Activated naive CD4-positive, alpha-beta T cell treated with anti-CD3 and anti-CD28 coated beads, Interleukin-2, amount 10 ng/mL, durations not matched to agents 5 hours and 36 hours (primary cell): Measurements from ENCODE around the gene NTNG1. TPM values are rescaled to one million over a fixed set of nuclear protein-coding genes. Genes with fewer than 3 reads are reported as not detected.

Experiments
- total RNA-seq, 2 experiments: library from RNA; stranded (reverse); gene quantifications; one replicate each; pipeline ENCODE4 v1.2.3, GENCODE V29; 2021

The NTNG1 gene
- total RNA-seq = not detected

DNA sequence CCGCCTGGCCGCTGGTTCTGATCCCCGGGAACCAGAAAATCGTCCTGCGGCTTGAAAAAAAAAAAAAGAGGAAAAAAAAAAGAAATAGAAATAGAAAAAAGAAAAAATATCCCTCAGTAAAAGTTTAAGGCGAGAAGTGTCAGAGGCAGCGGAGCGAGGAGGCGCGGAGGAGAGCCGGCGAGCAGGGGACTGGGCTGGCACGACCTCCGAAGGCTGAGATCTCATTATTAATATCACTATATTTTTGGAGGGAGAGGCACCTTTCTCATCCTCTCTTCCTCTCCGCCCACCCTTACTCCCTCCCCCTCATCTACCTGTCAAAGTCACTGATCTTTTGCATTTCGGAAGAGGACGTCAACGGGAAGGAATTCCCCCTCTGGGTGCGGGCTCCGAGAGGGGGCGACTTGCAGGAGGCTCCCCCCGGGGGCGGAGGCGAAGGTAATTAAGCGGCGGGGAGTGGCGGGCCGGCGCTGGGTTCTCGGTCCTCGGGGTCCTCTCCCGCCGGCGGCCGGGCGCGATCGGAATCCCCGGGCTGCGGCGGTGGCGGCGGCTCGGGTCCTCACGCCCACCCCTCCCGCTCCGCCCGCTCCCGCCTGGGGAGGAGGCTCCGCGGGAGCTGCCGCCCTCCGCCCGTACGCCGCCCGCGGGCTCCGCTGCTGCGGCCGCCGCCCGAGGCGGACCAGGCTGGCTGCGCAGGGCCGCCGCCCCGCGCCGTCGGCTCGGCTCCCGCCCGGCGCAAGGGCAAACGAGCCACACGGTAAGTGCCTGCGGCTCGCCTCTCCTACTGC is at the start of gene NTNG1:
Gene NTNG1, plus strand, starts transcription at position 337 of the 788 bp plus-strand sequence.

Other genes starting within 250 kb of the NTNG1 start
- 10 to 100 TPM; 15.1 to 15.4 TPM for gene PRMT6, start 84.4 kb upstream of the NTNG1 start, total RNA-seq